NCI-H524 treated with DMSO at 0.1 percent for 48 hours (cell line): ENCODE results near the gene CEP85L.

Experiments
- DNase-seq: peaks from one replicate; lab custom pipeline; 2025; lab: John Stamatoyannopoulos, UW

The CEP85L gene

DNA sequence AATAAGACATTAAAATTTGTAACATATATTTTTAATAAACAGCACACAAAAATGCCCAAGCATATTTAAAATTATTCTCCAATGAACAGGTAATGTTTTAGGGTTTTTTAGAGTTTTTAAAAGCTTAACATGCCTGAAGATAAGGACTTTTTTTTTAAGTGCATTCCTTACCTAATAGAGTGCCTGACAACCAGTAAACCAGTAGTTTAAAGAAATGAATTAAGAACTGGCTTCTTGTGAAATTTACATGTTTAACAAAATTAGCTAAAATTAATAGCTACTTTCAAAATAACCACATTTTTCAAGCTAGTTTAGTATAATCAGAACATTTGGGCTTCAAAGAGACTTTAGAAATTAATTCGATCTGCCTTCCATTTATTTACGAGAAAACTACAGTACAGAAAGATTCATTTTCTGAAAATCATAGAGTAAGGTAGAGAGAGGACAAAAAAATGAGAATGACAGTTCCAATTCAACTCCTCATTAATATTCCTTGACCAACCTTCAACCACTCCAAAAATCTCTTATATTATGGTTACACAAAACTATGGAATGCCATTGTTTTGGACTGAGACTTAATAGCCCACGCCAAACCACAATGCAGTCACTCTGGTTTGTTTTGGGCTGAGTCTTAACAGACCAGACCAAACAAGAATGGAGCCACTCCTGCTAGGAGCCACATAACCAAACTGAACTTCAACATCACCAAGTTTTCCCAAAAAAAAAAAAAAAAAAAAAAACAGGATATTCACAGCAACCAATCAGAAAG is 109.0 kb downstream of the CEP85L start:
- no peak for DNase-seq

DNA sequence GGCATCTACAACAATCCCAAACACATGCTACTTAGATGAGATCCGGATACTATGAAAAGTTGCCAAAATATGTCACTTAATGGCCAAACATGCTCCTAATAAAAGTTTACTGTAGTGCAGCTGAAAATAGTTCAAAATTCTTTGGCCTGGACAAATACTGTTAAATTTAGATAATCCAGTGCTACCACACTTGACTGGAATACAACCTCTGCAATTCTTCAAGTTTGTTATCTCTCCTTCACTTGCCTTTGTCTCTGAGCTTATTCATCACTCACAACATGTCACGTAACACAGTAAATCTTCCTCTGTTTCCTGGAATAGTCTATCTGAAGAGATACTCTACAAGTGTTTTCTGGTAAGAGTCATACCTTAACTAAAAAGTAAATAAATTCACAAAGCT is 113.8 kb downstream of the CEP85L start:
- DNase-seq: no peak

DNA sequence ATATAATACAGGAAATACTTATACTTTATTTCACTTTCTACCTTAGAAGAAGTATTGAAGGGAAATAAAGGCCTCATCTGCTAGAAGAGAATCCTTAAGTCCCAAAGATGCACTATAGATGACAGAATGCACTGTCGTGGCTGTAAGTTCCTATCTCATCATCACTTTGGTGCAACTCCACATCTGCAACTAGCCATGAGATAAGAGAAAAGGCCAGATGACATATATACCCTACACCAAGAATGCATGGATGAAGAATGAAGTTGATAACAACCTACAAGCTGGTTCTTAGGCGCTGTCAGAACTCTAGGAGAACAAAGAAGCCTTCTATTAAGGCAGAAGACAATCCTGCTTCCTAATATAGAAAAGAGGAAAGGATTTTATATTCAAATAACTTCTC is 114.9 kb downstream of the CEP85L start:
- no peak for DNase-seq

DNA sequence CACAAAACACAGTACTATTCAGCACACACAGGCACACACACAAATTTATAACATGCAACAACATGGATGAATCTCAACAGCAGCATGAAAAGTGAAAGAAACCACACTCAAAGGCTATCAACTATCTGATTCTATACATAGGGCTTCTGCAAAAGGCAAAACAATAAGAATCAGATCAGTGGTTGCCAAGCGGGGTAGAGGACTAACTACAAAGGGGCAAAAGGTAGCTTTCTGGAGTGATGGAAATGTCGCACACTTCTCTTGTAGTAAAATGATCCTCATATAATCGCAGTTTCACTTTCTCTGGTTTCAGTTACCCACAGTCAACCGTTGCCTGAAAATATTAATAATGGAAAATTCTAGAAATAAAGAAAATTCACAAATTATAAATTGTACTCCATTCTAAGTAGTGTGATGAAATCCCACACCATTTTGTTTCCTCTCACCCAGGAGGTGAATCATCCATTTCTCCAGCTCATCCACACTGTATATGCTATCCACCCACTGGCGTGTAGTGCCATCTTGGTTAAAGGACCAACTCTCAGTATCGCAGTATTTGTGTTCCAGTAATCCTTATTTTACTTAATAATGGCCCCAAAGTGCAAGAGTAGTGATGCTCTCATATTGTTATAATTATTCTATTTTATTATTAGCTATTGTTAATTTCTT is 116.1 kb downstream of the CEP85L start:
- DNase-seq: no peak

DNA sequence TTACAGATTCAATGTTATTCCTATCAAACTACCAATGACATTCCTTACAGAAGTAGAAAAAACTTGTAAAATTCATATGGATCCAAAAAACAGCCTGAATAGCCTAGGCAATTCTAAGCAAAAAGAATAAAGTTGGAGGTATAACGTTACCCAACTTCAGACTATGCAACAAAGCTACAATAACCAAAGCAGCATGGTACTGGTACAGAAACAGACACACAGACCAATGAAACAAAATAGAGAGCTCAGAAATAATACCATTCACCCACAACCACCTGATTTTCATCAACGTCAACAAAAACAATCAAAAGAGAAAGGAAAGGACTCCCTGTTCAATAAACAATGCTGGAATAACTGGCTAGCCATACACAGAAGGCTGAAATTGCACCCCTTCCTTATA is 120.4 kb downstream of the CEP85L start:
- no peak for DNase-seq

DNA sequence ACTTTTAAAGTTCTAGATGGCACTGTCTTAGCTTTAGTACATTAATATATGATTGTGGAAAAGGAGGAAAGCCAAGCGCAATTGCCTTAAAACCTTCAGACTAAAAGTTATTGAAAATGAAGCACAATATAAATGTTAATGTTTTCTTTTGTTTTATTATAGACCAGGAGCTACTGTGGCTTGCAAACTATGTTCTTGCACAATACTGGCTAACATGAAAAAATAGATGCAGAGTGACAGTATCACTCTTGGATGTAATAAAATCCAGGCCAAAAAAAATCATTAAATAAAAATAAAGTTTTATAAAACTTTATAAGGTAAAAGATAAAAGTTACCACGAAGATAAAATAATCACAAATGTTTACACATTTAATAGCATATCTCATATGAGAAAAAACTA is 121.6 kb downstream of the CEP85L start:
- DNase-seq: no peak

DNA sequence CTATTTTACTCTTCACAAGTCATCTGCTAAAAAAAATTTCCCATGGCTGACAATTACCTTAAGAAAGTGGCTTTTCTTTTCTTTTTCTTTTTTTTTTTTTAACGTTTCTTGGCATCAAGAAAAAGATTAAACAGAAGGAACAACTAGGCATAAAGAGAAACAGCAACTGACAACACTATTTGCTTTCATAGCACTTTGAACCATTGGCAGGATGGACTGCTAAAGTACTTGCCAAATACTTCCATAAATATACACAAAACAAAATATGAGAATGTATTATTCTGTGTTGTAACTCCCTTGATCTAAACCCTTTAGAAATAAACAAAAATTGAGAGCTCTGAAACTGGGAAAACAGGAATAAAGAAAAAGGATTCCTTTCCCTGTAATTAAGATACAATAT is 123.3 kb downstream of the CEP85L start:
- DNase-seq: no peak

DNA sequence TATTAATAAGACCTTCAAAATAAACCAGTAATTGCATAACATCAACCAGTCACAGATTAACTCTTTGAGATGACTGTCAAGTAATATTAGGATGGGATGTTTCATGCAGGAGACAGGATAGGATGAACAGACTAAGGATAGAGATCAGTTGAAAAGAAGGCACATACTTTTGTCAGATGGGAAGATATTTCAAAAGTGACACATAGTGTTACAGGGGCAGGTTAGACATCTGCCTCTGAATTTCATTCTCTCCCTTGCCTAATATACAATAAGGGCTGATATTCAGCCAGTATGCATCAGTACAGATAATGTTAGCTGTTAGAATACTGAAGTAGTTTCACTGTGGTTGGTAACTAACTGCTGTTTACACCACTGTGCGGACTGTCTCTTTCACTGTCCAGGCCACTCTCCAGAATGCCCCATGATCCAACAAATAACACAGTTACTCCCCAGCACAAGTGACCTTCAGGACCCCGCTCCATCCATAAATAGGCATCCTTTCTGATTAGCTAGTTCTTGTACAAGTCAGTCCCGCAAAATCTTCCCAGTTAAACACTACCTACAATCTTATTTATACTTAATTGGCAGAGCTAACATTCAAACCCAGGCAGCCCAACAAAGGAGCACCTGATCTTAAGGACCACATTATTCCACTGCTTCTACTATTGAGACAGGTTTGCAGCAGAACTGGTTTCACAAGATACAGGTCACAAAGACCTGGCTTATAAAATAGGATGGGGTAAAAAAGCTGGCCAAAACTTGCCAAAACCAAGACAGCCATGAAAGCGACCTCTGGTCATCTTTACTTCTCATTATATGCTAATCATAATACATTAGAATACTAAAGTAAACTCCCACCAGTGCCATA is 125.2 kb downstream of the CEP85L start:
- no peak for DNase-seq

DNA sequence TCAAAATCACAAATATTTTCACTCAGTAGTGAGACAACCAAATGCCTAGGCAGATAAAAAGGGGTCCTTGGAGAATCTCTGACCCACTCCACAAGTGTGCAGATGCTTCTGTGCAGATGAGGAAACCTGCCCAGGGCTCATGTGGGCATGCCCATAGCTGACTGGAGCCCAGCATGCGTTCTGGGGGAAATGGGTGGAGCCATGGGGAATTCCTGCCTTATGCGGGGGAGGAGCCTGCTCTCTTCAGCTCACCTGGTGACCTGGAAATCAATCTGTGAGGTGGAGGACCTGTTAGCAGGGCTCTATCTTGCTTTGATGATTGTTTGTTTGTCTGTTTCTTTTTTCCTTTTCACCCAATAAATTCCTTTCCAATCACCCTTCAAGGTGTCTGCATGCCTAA is 126.7 kb downstream of the CEP85L start:
- DNase-seq: no peak

DNA sequence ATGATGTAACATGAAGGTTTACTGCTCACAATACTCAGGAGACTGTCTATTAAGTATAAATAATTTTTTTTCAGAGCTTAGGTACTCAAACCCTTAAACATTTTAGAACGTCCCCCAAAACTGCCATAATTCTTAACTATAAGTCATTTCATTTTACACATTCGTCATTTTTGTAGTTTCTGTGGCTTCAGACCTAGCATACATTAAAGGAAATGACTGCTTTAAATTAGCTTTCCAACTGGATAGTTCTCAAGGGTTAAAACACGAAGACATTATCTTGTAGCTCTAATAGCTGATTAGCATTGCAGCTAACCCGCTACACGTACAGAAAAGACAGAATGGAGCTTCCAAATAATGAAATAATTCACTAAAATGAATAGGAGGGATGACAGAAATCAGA is 128.2 kb downstream of the CEP85L start:
- no peak for DNase-seq

DNA sequence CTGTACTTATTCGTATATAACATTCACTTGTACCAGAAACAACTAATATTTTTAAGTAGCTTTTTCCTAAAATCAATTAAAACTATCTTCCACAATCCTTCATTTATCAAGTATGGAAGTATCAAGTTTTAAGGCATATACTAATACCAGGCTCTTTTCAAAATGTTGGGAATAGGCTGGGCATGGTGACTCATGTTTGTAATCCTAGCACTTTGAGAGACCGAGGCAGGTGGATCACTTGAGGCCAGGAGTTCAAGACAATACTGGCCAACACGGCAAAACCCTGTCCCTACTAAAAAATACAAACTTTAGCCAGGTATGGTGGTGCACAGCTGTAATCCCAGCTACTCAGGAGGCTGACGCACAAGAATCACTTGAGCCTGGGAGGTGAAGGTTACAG is 129.0 kb downstream of the CEP85L start:
- DNase-seq: no peak

DNA sequence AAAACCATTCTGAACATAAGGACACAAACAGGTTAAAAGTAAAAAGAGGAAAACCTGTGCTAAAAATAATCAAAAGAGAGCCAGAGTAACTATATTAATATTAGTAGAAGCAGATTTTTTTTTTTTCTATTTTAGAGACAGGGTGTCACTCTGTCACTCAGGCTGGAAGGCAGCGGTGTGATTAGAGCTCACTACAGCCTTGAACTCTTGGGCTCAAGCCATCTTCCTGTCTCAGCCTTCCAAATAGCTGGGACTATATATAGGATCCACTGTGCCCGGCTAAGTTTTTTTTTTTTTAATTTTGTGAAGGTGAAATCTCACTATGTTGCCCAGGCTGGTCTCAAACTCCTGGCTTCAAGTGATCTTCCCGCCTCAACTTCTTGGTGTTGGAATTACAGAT is 136.7 kb downstream of the CEP85L start:
- no peak for DNase-seq

DNA sequence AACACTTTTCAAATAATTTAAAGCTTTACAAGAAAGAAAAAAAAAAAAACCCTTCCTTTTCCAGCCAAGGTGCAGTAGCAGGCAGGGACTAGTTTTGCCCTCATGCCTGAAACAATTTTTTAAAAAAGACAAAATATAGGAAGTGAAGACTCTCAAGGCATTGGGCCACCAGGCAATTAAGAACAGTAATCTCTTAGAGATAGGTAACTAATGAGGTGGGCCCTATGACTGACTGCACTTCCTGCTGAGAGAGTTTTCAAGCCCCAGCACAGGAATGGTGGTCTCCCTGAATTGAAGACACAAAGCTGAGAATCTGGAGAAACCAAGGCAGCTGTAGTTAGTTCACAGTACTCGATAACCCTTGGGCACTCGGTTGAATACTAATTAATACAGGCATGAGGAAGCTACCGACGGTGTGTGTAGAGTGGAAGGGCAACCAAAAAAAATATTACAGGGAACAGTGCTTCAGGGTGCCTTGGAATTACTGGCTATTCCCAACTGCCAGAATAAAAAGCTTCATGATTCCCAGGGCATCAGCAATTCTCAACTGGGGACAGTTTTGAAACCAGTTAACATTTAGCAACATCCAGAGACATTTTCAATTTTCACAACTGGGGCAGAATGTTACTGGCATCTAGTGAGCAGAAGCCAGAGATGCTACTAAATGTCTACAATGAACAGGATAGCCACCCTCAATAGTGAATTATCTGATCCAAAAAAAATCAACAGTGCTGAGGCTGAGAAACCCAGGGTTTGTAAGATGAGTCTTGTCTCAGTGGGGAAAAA is 139.3 kb downstream of the CEP85L start:
- no peak for DNase-seq

DNA sequence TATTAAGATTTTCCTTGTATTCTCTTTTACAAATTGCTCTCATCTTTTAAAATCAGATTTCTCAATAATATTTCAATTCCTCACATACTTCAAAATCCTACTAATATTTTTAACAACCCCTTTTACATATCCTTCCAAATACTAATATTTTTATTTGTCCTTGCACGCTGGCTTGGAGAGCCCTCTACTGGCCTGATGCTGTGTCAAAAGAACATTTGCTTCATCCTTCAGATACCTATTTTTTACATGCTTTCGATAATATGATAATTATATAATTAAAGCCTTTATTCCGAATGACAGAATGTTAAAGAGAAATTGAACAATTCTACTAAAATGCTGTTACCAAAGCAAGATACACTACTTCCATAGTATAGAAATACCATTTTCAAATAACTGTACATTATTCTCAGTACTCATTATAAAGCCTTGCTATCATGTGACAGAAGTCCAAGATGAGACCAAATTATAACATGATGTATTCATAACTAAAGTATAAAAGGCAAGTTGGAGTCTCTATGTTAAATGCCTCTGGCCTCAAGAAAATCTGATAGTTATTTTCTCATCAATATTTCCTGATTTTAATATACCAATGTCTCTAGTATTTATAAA is 142.3 kb downstream of the CEP85L start:
- DNase-seq: no peak

DNA sequence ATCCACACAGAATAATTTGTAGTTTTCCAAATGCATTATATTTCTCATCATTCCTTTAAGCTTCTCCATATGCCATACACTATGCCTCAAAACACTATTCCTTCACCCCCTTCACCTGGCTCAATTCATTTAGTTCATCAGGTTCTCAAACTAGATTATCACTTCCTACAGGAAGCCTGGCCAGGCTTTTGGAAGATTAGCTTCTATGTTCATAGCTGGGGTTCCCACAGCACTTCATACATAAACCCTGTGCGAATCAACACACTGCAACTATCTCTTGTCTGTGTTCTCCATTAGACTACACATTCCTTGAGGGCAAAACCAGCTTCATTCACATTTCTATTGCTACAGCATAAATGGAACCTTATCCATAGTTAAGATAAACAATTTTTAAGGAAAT is 143.8 kb downstream of the CEP85L start:
- no peak for DNase-seq

DNA sequence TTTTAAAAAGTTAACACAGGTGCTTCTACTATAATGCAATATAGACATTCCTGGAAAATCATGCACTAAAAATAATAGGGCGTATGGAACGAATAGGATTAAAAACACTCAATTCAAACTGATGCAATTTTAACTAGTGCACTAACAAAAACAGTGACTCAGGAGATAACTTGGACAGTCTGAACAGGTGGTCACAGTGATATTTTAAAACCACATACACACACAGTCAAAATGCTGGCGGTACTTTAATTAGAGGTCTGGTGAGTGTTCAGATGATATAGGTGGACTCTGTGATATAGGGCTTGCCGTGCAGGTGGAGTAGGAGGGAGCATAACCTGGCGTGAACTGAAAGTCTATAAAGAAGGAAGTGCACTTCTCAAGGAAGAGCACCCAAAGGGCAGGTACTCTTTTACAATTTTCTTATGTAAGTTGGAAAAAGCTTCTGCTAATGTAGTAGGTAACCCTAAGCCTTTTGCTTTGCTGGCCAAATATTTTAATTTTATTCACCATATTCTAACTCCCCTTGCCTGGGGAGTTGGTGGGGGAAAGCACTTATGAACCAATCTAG is 145.2 kb downstream of the CEP85L start:
- DNase-seq: no peak

DNA sequence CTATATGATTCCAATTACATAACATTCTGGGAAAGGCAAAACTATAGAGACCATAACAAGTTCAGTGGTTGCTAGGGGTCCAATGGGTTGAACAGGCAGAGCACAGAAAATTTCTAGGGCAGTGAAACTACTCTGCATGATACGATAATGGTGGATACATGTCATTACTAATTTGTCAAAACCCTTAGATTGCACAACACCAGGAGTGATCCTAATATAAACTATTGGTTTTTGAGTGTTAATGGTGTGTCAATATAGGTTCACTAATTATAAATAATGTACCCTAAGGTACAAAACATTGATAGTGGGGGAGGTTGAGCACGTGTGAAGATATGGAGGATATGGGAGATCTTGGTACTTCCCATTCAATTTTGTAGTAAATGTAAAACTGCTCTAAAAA is 145.7 kb downstream of the CEP85L start:
- no peak for DNase-seq

DNA sequence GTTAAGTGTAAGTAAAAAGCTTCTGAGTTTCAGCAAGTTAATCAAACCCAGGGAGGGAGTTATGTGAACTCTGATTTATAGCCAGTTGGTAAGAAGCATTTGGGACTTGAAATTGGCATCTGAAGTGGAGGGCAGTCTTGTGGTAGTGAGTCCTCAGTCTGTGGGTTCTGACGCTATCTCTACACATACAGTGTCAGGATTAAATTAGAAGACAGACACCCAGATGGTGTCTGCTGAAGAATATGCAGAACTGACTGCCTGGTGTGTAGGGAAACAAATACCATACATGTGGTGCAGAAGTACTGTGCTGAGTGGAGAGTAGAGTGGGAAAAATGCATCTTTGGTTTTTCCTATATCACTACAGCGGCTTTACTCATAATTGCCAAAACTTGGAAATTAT is 146.8 kb downstream of the CEP85L start:
- no peak for DNase-seq

DNA sequence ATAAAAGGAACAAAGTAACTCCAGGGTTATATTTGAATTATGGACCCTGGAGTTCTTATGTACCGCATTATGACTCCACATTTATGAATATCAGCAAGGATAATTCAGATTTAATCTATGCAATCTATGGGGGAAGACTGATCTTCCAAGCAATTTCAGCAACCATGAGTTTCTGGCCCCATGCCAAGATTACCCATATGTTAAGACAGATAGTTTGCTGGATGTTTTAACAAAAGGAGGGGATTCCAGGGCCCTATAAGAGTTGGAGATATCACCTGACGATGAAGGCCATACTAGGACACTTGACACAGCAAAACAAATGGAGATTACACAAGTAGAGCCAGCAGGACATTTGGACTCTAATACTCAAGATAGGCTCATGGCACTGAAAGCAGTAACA is 149.2 kb downstream of the CEP85L start:
- DNase-seq: no peak

DNA sequence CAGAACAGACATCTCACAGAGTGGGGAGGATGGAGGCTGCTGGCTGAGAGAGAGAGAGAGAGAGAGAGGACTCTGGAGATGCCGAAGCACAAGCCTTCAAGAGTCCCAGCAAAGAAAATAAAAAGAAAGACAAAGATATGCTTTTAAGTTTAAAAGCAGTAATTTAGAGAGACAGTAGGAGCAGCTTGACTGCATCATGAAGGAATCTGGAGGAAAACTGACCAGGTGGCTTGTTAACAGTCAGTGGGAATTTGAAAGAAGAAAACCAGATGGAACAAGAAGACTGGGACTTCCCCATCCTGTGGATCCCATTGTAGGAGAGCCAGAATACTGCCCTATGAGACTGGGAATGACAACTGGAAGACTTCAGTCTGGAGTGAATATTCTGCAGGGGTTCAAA is 149.6 kb downstream of the CEP85L start:
- no peak for DNase-seq

DNA sequence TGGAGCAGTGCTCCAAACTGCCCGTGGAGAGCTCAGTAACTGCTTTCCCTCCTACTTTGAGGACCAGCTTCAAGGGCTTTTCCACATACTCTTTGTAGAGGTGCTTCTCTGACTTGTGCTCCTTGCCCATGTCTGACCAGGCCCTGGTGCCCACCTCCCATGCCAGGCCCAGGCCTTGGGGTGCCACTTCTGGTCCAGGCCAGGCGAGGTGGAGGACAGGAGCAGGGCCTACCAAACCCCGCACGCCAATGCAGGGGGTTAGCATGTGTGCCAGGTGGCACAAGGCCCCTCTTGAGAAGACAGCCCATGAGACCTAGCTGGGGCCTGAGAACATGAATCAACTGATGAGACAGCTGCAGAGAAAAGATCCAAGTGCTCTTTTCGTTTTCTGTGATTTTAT is 150.3 kb downstream of the CEP85L start:
- no peak for DNase-seq
